ENCODE results near the gene LAMA2. TPM values are rescaled to one million over a fixed set of nuclear protein-coding genes. Genes with fewer than 3 reads are reported as not detected.

LAMA2 gene
- total and polyA plus RNA-seq, 7 donors = 8.8 to 59.0 (median 27.3) TPM

- H3K4me1 ChIP-seq = no peaks in the 10 kb centered on the region
- no peak for ATAC-seq
- DNase-seq = no peak
- H3K27me3 ChIP-seq (ENCODE audit: insufficient read depth in 3 of 3, low read length in 2 of 3) = no peaks in the 10 kb centered on the region
- H3K4me3 ChIP-seq = no peak overlapping the region
- intact Hi-C loops (cut with DNase I) = no loop called here
- H3K27ac ChIP-seq = no peak overlapping the region
- WGBS, 3 donors = 95 to 97% (median 95%) methylated on average over 2 of the region's 2 CpGs
- H3K36me3 ChIP-seq (ENCODE audit: insufficient read depth in 1 of 2, low read depth in 1 of 2) = peaks cover 0 to 9% of the 10 kb centered on the region in 2 donors
- no peak for TF ChIP-seq CTCF (IDR thresholded peaks at IDR 0.05)
- H3K9me3 ChIP-seq = no peaks in the 10 kb centered on the region
Measured at GRCh38 chr6:129342796-129343195, 459.9 kb downstream of the LAMA2 start.

GRCh38 chr6:129344379-129344778, 461.4 kb downstream of the LAMA2 start:
- no peak for ATAC-seq
- no peak for DNase-seq
- no peaks in the 10 kb centered on the region for H3K9me3 ChIP-seq
- TF ChIP-seq CTCF (IDR thresholded peaks at IDR 0.05) = no peak
- intact Hi-C loops (cut with DNase I) = no loop called here
- peaks cover 0 to 9% of the 10 kb centered on the region in 2 donors for H3K36me3 ChIP-seq (ENCODE audit: insufficient read depth in 1 of 2, low read depth in 1 of 2)
- H3K4me1 ChIP-seq = no peaks in the 10 kb centered on the region
- H3K27me3 ChIP-seq (ENCODE audit: insufficient read depth in 3 of 3, low read length in 2 of 3) = no peaks in the 10 kb centered on the region
- no peak overlapping the region for H3K27ac ChIP-seq
- no peak overlapping the region for H3K4me3 ChIP-seq
- 91 to 97% (median 96%) methylated on average over 3 of the region's 3 CpGs for WGBS, 3 donors

GRCh38 chr6:129345890-129346289, 463.0 kb downstream of the LAMA2 start:
- H3K27ac ChIP-seq = no peak overlapping the region
- peaks cover 0 to 9% of the 10 kb centered on the region in 2 donors for H3K36me3 ChIP-seq (ENCODE audit: insufficient read depth in 1 of 2, low read depth in 1 of 2)
- ATAC-seq (no peak), DNase-seq (no peak)
- H3K4me1 ChIP-seq = no peaks in the 10 kb centered on the region
- H3K27me3 ChIP-seq (ENCODE audit: insufficient read depth in 3 of 3, low read length in 2 of 3) = no peaks in the 10 kb centered on the region
- intact Hi-C loops (cut with DNase I) = no loop called here
- no peak overlapping the region for H3K4me3 ChIP-seq
- 86 to 89% (median 87%) methylated on average over 2 of the region's 2 CpGs for WGBS, 3 donors
- H3K9me3 ChIP-seq = no peaks in the 10 kb centered on the region
- TF ChIP-seq CTCF (IDR thresholded peaks at IDR 0.05) = no peak

GRCh38 chr6:129346964-129347363, 464.0 kb downstream of the LAMA2 start:
- WGBS, 3 donors = 87 to 89% (median 89%) methylated on average over 2 of the region's 2 CpGs
- H3K36me3 ChIP-seq (ENCODE audit: insufficient read depth in 1 of 2, low read depth in 1 of 2) = peaks cover 0 to 9% of the 10 kb centered on the region in 2 donors
- H3K27ac ChIP-seq = no peak overlapping the region
- intact Hi-C loops (cut with DNase I) = no loop called here
- no peak for TF ChIP-seq CTCF (IDR thresholded peaks at IDR 0.05)
- ATAC-seq (no peak), DNase-seq (no peak)
- H3K9me3 ChIP-seq = no peaks in the 10 kb centered on the region
- H3K4me1 ChIP-seq = no peaks in the 10 kb centered on the region
- H3K4me3 ChIP-seq = no peak overlapping the region
- no peaks in the 10 kb centered on the region for H3K27me3 ChIP-seq (ENCODE audit: insufficient read depth in 3 of 3, low read length in 2 of 3)

- no peak for ATAC-seq
- Histone ChIP-seq H3K36me3 (ENCODE audit: insufficient read depth in 1 of 2, low read depth in 1 of 2) (no peaks in the 10 kb centered on the region), H3K9me3 (no peaks in the 10 kb centered on the region), H3K4me3 (no peak overlapping the region), H3K4me1 (no peaks in the 10 kb centered on the region), H3K27me3 (ENCODE audit: insufficient read depth in 3 of 3, low read length in 2 of 3) (no peaks in the 10 kb centered on the region), H3K27ac (no peak overlapping the region)
- TF ChIP-seq CTCF (IDR thresholded peaks at IDR 0.05) = no peak
- 82 to 93% (median 93%) methylated on average over 2 of the region's 2 CpGs for WGBS, 3 donors
- intact Hi-C loops (cut with DNase I) = no loop called here
- DNase-seq = no peak
Measured at GRCh38 chr6:129350278-129350677, 467.3 kb downstream of the LAMA2 start.
